Activated CD4-positive, alpha-beta T cell treated with anti-CD3 and anti-CD28 coated beads, Interleukin-2, amount 10 ng/mL, durations not matched to agents 7 days and 5 days (primary cell): ENCODE results near the gene ANKRD18B. TPM values are rescaled to one million over a fixed set of nuclear protein-coding genes. Genes with fewer than 3 reads are reported as not detected.
A peak's percentile ranks its signal among the peaks of the same experiment; 100 is the strongest.
"Not testable (repeated sequence)": the region's sequence is repeated elsewhere in the genome, so short reads cannot be mapped to it uniquely, and the experiment has no call there.

Experiments
- CTCF ChIA-PET: fragments of 350-600 bp; sonication (Branson Sonifier 250); formaldehyde crosslinking; loops from one replicate; lab custom pipeline; 2021; ENCODE audit warnings: antibody characterized with exemption; lab: Charles Lee
- POLR2A ChIA-PET: fragments of 350-600 bp; sonication (Branson Sonifier 250); formaldehyde crosslinking; loops from one replicate; lab custom pipeline; 2021; ENCODE audit warnings: antibody characterized with exemption; lab: Charles Lee
- DNase-seq: peaks from one replicate; pipeline ENCODE4 v3.0.0-alpha.2; 2020
- H3K27ac Mint-ChIP-seq: one replicate; pipeline ENCODE4 v1.8.0; 2021; ENCODE audit warnings: mild to moderate bottlenecking, moderate library complexity, mixed read lengths
- H3K27me3 Mint-ChIP-seq: one replicate; pipeline ENCODE4 v1.8.0; 2021; ENCODE audit warnings: mixed read lengths
- H3K36me3 Mint-ChIP-seq: one replicate; pipeline ENCODE4 v1.8.0; 2021; ENCODE audit warnings: low read depth, mixed read lengths
- H3K4me1 Mint-ChIP-seq: one replicate; pipeline ENCODE4 v1.8.0; 2021; ENCODE audit warnings: mixed read lengths
- H3K4me3 Mint-ChIP-seq: one replicate; pipeline ENCODE4 v1.8.0; 2021; ENCODE audit warnings: mild to moderate bottlenecking, moderate library complexity, mixed read lengths
- H3K9me3 Mint-ChIP-seq: one replicate; pipeline ENCODE4 v1.8.0; 2021; ENCODE audit warnings: mixed read lengths
- total RNA-seq, 2 experiments: library from RNA; stranded (reverse); gene quantifications; one replicate each; pipeline ENCODE4 v1.2.3, GENCODE V29; 2021

The ANKRD18B gene
- under 1 TPM; 0.46 to 0.97 TPM for total RNA-seq

- peaks cover 59% of the 10 kb centered on the region for H3K27me3 Mint-ChIP-seq
- DNase-seq = peak; percentile 56
- H3K27ac Mint-ChIP-seq = peak within 1 kb of the TSS; percentile 78
- CTCF ChIA-PET = interaction anchor here (1.1 to 2.0 kb wide), 4 partner anchors 57 to 209 kb away, joined by 3 to 5 read pairs (median 4); no protein-coding TSS in a partner anchor
- POLR2A ChIA-PET = interaction anchor here (0.7 kb wide), 1 partner anchor 49 kb away, joined by 3 read pairs; no protein-coding TSS in a partner anchor
- not testable (repeated sequence) for H3K36me3 Mint-ChIP-seq, H3K4me1 Mint-ChIP-seq, H3K9me3 Mint-ChIP-seq
- H3K4me3 Mint-ChIP-seq = peak within 1 kb of the TSS; percentile 82
Measured at GRCh38 chr9:33523397-33524305, at the start of gene ANKRD18B. Gene ANKRD18B (plus strand): TSS chr9:33524251. CDS start chr9:33524490, 239 bp downstream.

GRCh38 chr9:33475357-33475756 is 48.7 kb upstream of the ANKRD18B start:
- peaks cover 27% of the 10 kb centered on the region for H3K4me1 Mint-ChIP-seq
- CTCF ChIA-PET = interaction anchor here (1.0 to 2.6 kb wide), 3 partner anchors 9 to 60 kb away, joined by 4 to 19 read pairs (median 5); no protein-coding TSS in a partner anchor
- H3K9me3 Mint-ChIP-seq = no peaks in the 10 kb centered on the region
- no peaks in the 10 kb centered on the region for H3K27me3 Mint-ChIP-seq
- no peak for DNase-seq
- H3K36me3 Mint-ChIP-seq = peaks cover 10% of the 10 kb centered on the region
- H3K27ac Mint-ChIP-seq = no peak overlapping the region
- no peak overlapping the region for H3K4me3 Mint-ChIP-seq
- POLR2A ChIA-PET = no interaction called here

- DNase-seq = no peak
- Mint-ChIP-seq H3K27me3 (no peaks in the 10 kb centered on the region), H3K4me1 (peaks cover 23% of the 10 kb centered on the region), H3K4me3 (no peak overlapping the region), H3K9me3 (no peaks in the 10 kb centered on the region), H3K36me3 (peaks cover 5% of the 10 kb centered on the region), H3K27ac (no peak overlapping the region)
- POLR2A ChIA-PET = no interaction called here
- CTCF ChIA-PET = interaction anchor here (0.9 to 2.6 kb wide), 2 partner anchors 10 to 25 kb away, joined by 3 to 19 read pairs; no protein-coding TSS in a partner anchor
Measured at GRCh38 chr9:33476503-33476902, 47.5 kb upstream of the ANKRD18B start.

DNA sequence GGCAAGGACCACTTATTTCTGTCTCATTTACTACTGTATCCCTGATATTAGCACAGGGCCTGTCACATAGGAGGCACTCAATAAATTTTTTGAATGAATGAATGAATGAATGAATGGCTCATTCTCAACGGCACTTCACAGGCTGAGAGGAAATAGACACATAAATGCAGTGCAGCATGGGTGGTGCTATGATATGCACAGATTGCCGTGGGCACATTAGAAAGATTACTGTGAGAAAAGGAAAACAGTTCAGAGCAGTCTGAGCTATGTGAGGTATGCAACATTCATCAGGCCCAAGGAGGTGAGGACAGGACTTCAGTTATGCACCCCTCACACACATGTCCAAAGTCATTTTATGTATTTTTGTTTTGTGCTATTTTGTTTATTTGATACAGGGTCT is 43.9 kb upstream of the ANKRD18B start:
- Mint-ChIP-seq H3K4me3 (no peak overlapping the region), H3K27me3 (no peaks in the 10 kb centered on the region), H3K36me3 (no peaks in the 10 kb centered on the region), H3K4me1 (peaks cover 2% of the 10 kb centered on the region), H3K9me3 (no peaks in the 10 kb centered on the region), H3K27ac (no peak overlapping the region)
- CTCF ChIA-PET = interaction anchor here (1.3 to 3.0 kb wide), 3 partner anchors 13 to 76 kb away, joined by 5 to 12 read pairs (median 7); no protein-coding TSS in a partner anchor
- POLR2A ChIA-PET = no interaction called here
- DNase-seq = no peak

DNA sequence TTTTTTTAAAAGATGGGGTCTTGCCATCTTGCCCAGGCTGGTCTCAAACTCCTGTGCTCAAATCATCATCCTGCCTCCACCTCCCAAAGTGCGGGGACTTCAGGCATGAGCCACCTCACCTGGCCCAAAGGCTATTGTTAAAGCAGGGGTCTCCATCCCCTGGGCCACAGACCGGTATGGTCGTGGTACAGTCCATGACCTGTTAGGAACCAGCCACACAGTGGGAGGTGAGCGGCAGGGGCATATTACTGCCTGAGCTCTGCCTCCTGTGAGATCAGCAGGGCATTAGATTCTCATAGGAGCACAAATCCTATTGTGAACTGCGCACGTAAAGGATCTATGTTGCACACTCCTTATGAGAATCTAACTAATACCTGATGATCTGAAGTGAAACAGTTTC is 43.1 kb upstream of the ANKRD18B start:
- no peaks in the 10 kb centered on the region for H3K36me3 Mint-ChIP-seq
- no peaks in the 10 kb centered on the region for H3K9me3 Mint-ChIP-seq
- H3K4me1 Mint-ChIP-seq = no peaks in the 10 kb centered on the region
- DNase-seq = no peak
- ChIA-PET CTCF (interaction anchor here (3.0 kb wide), 1 partner anchor 14 kb away, joined by 12 read pairs; no protein-coding TSS in a partner anchor), POLR2A (no interaction called here)
- no peaks in the 10 kb centered on the region for H3K27me3 Mint-ChIP-seq
- H3K4me3 Mint-ChIP-seq = no peak overlapping the region
- H3K27ac Mint-ChIP-seq = no peak overlapping the region

- H3K4me3 Mint-ChIP-seq, H3K36me3 Mint-ChIP-seq, H3K27ac Mint-ChIP-seq, H3K9me3 Mint-ChIP-seq, H3K27me3 Mint-ChIP-seq, H3K4me1 Mint-ChIP-seq, POLR2A ChIA-PET, DNase-seq: not testable (repeated sequence)
- CTCF ChIA-PET = interaction anchor here (1.1 to 1.4 kb wide), 2 partner anchors 11 to 13 kb away, joined by 3 read pairs; partner anchors contain the start of gene NOL6
Measured at GRCh38 chr9:33485312-33485711, 38.7 kb upstream of the ANKRD18B start.

GRCh38 chr9:33489066-33489465 is 35.0 kb upstream of the ANKRD18B start:
- H3K27ac Mint-ChIP-seq = no peak overlapping the region
- H3K9me3 Mint-ChIP-seq = no peaks in the 10 kb centered on the region
- H3K27me3 Mint-ChIP-seq = peaks cover 1% of the 10 kb centered on the region
- ChIA-PET POLR2A (no interaction called here), CTCF (no interaction called here)
- H3K4me1 Mint-ChIP-seq = no peaks in the 10 kb centered on the region
- DNase-seq = no peak
- no peak overlapping the region for H3K4me3 Mint-ChIP-seq
- H3K36me3 Mint-ChIP-seq = no peaks in the 10 kb centered on the region

DNA sequence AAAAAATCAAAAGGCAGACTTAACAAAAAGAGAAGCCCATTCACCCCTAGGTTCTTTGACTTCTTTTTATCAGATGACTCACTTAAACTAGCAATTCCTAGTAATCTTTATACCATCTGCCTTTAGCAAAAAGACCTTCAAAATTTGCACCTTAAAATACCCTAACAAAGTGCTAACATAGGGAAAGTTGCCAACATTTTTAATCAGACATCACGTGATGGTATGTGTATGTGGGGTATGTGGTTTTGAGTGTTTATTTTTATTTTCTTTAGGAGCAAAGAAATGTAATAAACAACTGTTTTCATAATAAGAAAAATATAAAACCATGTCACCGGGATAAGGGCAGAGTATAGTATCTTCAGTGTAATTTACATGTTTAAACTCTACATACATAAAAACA is 30.2 kb upstream of the ANKRD18B start:
- CTCF ChIA-PET = not testable (repeated sequence)

GRCh38 chr9:33498387-33498786 is 25.7 kb upstream of the ANKRD18B start:
- peaks cover 2% of the 10 kb centered on the region for H3K27me3 Mint-ChIP-seq
- H3K4me1 Mint-ChIP-seq = peaks cover 3% of the 10 kb centered on the region
- H3K36me3 Mint-ChIP-seq = no peaks in the 10 kb centered on the region
- DNase-seq = no peak
- CTCF ChIA-PET = no interaction called here
- no peaks in the 10 kb centered on the region for H3K9me3 Mint-ChIP-seq
- POLR2A ChIA-PET = no interaction called here
- no peak overlapping the region for H3K4me3 Mint-ChIP-seq
- no peak overlapping the region for H3K27ac Mint-ChIP-seq

More for the DNA sequence above, 30.2 kb upstream of the ANKRD18B start:
- DNase-seq, H3K9me3 Mint-ChIP-seq, H3K36me3 Mint-ChIP-seq, H3K27me3 Mint-ChIP-seq, H3K4me3 Mint-ChIP-seq, H3K4me1 Mint-ChIP-seq, POLR2A ChIA-PET, H3K27ac Mint-ChIP-seq: not testable (repeated sequence)

DNA sequence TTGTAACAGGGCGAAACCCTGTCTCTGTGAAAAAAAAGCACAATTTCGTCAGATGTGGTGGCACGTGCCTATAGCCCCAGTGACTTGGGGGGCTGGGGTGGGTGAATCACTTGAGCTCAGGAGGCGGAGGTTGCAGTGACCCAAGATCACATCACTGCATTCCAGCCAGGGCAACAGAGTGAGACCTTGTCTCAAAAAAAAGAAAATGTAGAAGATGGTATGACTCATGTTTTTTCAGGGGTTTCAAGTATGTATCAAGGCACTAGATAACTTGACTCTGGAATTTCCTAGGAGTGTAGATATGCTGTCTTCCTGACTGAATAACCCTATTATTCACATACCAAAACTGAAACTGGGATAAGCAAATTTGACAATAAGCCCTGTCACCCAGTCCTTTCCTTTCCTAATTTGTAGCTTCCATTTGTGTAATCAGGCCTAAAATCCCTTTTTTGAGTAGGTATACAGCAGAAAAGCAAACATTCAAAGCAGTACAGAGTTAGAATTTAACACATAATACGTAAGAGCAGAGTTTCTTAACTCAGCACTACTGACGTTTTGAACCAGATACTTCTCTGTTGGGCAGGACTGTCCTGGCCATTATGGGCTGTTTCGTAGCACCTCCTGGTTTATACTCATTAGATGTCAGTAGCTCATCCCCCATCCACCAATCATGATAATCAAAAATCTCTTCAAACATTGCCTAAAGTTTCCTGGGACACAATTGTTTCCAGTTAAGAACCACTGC is 17.3 kb upstream of the ANKRD18B start:
- no peaks in the 10 kb centered on the region for H3K27me3 Mint-ChIP-seq
- H3K4me1 Mint-ChIP-seq = peaks cover 11% of the 10 kb centered on the region
- ChIA-PET CTCF (interaction anchor here (0.8 kb wide), 1 partner anchor 427 kb away, joined by 3 read pairs; no protein-coding TSS in a partner anchor), POLR2A (no interaction called here)
- H3K36me3 Mint-ChIP-seq = no peaks in the 10 kb centered on the region
- no peak for DNase-seq
- H3K4me3 Mint-ChIP-seq = no peak overlapping the region
- H3K9me3 Mint-ChIP-seq = no peaks in the 10 kb centered on the region
- H3K27ac Mint-ChIP-seq = no peak overlapping the region

DNA sequence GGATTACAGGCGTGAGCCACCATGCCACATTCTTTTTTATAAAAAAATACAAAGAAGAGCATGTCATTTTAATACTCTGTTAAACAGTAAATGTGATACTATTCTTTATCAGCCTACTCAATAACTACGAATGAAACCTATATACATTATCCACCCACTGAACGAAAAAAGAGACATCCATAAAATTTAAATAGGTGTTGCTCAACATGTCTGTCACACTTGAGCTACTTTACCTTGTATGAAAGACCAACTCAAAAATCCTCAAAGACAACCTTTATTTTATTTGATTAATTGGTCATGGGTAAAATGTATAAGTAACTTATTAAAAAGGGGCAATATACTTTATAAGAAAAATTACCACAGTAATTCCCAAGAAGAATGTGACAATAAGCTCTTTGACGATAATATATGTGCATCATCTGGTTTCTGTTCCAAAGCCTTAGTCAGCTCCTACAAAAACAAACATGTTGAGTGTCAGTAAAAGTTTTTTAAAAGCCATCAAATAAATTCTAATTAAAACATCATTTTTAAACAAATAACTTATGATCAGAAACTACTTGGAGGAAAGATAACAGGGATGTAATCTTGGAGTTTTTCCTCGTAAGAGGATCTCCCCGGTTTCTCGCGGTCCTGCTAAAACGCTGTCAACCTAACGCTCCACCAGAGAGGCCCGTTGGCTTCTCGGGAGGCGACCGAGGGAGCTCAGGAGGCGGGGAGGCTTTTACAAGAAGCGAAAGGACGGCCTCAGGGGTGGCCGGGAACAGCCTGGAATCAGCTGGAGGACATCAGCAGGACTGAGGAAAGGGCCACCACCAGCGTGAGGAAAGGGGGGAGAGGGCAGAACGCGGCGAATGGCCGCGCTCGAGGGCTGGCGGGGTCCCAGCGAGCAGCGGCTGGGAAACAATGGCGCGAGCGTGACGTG is 13.5 kb upstream of the ANKRD18B start:
- no peaks in the 10 kb centered on the region for H3K9me3 Mint-ChIP-seq
- no peaks in the 10 kb centered on the region for H3K36me3 Mint-ChIP-seq
- ChIA-PET CTCF (interaction anchor here (0.9 to 1.3 kb wide), 4 partner anchors 37 to 224 kb away, joined by 3 to 4 read pairs (median 3); partner anchors contain the start of gene NOL6), POLR2A (interaction anchor here (0.7 kb wide), 1 partner anchor 135 kb away, joined by 4 read pairs; no protein-coding TSS in a partner anchor)
- DNase-seq = peak; percentile 47
- H3K4me1 Mint-ChIP-seq = peaks cover 11% of the 10 kb centered on the region
- H3K27me3 Mint-ChIP-seq = peaks cover 14% of the 10 kb centered on the region
- H3K4me3 Mint-ChIP-seq = peak overlapping the region; percentile 83
- peak overlapping the region; percentile 96 for H3K27ac Mint-ChIP-seq

DNA sequence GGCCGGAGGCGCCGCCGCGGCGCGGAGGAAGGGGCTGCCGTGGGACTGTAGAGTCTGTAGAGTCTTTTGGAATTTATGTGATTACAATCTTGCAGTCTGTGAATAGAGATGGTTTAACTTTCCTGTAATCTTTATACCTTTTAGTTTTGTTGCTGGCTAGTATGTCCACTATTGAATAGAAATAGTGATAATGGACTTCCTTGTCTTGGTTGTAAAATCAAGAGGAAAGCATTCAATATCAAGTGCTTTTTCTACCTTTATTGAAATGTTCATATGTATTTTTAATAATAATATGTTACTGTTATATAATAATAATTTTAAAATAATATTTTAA is 12.9 kb upstream of the ANKRD18B start:
- DNase-seq, H3K9me3 Mint-ChIP-seq, POLR2A ChIA-PET, H3K36me3 Mint-ChIP-seq: not testable (repeated sequence)
- CTCF ChIA-PET = interaction anchor here (0.9 to 1.3 kb wide), 4 partner anchors 37 to 225 kb away, joined by 3 to 4 read pairs (median 3); partner anchors contain the start of gene NOL6
- peaks cover 11% of the 10 kb centered on the region for H3K4me1 Mint-ChIP-seq
- H3K4me3 Mint-ChIP-seq = peak overlapping the region; percentile 83
- H3K27ac Mint-ChIP-seq = peak overlapping the region; percentile 96
- peaks cover 14% of the 10 kb centered on the region for H3K27me3 Mint-ChIP-seq
